GM04503 (cell line): ENCODE measurements around the gene QRFP.
"Not testable (repeated sequence)": the region's sequence is repeated elsewhere in the genome, so short reads cannot be mapped to it uniquely, and the experiment has no call there.

Source experiments
- DNase-seq: peaks from one replicate; pipeline ENCODE4 v3.0.0-alpha.2; 2012; ENCODE audit warnings: low read depth

The QRFP gene

GRCh38 chr9:130919559-130920145 lies 23.0 kb upstream of the QRFP start:
- no peak for DNase-seq

GRCh38 chr9:130918826-130919558 lies 22.4 kb upstream of the QRFP start:
- DNase-seq: no peak

- DNase-seq: no peak
These were observed 21.7 kb upstream of the QRFP start for GRCh38 chr9:130918101-130918825.

- no peak for DNase-seq
These were observed 20.8 kb upstream of the QRFP start for GRCh38 chr9:130917168-130917960.

- DNase-seq: no peak
These were observed 18.5 kb upstream of the QRFP start for GRCh38 chr9:130915096-130915447.

- no peak for DNase-seq
These were observed 17.9 kb upstream of the QRFP start for GRCh38 chr9:130914417-130915095.

- no peak for DNase-seq
These were observed 17.2 kb upstream of the QRFP start for GRCh38 chr9:130913599-130914416.

GRCh38 chr9:130912932-130913598 lies 16.5 kb upstream of the QRFP start:
- DNase-seq: no peak

- DNase-seq: no peak
These were observed 14.8 kb upstream of the QRFP start for GRCh38 chr9:130911254-130912049.

GRCh38 chr9:130910670-130911069 lies 14.1 kb upstream of the QRFP start:
- DNase-seq: not testable (repeated sequence)

- not testable (repeated sequence) for DNase-seq
These were observed 13.4 kb upstream of the QRFP start for GRCh38 chr9:130910041-130910440.

- DNase-seq: no peak
These were observed 12.3 kb upstream of the QRFP start for GRCh38 chr9:130908878-130909355.

GRCh38 chr9:130908146-130908877 lies 11.7 kb upstream of the QRFP start:
- no peak for DNase-seq

GRCh38 chr9:130906735-130907416 lies 10.3 kb upstream of the QRFP start:
- no peak for DNase-seq

GRCh38 chr9:130905902-130906734 lies 9.5 kb upstream of the QRFP start:
- no peak for DNase-seq

GRCh38 chr9:130905125-130905901 lies 8.7 kb upstream of the QRFP start:
- DNase-seq: no peak
